WTC11 (cell line): ENCODE measurements around the gene NPDC1. TPM values are rescaled to one million over a fixed set of nuclear protein-coding genes. Genes with fewer than 3 reads are reported as not detected.
A peak's percentile ranks its signal among the peaks of the same experiment; 100 is the strongest.

Source experiments
- ATAC-seq: fragments of 200-7000 bp; cut with Tn5 transposase; 2 replicates; pipeline ENCODE4 v1.10.0; 2021; ENCODE audit warnings: mild to moderate bottlenecking, moderate library complexity
- CTCF ChIA-PET: fragments of 300-600 bp; sonication (Branson Sonifier 250); formaldehyde crosslinking; loops from one replicate; lab custom pipeline; 2021; ENCODE audit warnings: antibody characterized with exemption; lab: Charles Lee
- POLR2A ChIA-PET: fragments of 350-600 bp; sonication (Branson Sonifier 250); formaldehyde crosslinking; loops from one replicate; lab custom pipeline; 2021; ENCODE audit warnings: antibody characterized with exemption; lab: Charles Lee
- DNase-seq: peaks from one replicate; pipeline ENCODE4 v3.0.0; 2021; ENCODE audit warnings: low spot score
- H3K27ac Mint-ChIP-seq: 2 replicates; pipeline ENCODE4 v1.8.0; 2021; ENCODE audit warnings: mixed read lengths
- H3K27me3 Mint-ChIP-seq: 2 replicates; pipeline ENCODE4 v1.8.0; 2021; ENCODE audit warnings: low read depth, mild to moderate bottlenecking, moderate library complexity, mixed read lengths
- H3K36me3 Mint-ChIP-seq: 2 replicates; pipeline ENCODE4 v1.8.0; 2021; ENCODE audit warnings: mixed read lengths
- H3K4me1 Mint-ChIP-seq: 2 replicates; pipeline ENCODE4 v1.8.0; 2022; ENCODE audit warnings: mixed read lengths
- H3K4me3 Mint-ChIP-seq: 2 replicates; pipeline ENCODE4 v1.8.0; 2021; ENCODE audit warnings: mild to moderate bottlenecking, moderate library complexity, mixed read lengths
- H3K9me3 Mint-ChIP-seq: 2 replicates; pipeline ENCODE4 v1.8.0; 2021; ENCODE audit warnings: mixed read lengths
- ARID4B ChIP-seq: sonication (generic); formaldehyde crosslinking; IDR thresholded peaks from 2 replicates; pipeline ENCODE4 v1.8.0; 2023; ENCODE audit warnings: missing genetic modification reagents, mild to moderate bottlenecking, borderline replicate concordance
- E2F1 ChIP-seq: sonication (generic); formaldehyde crosslinking; IDR thresholded peaks from 2 replicates; pipeline ENCODE4 v1.8.0; 2022; ENCODE audit warnings: mild to moderate bottlenecking, missing genetic modification reagents
- HMGXB4 ChIP-seq: sonication (generic); formaldehyde crosslinking; IDR thresholded peaks from 2 replicates; pipeline ENCODE4 v1.8.1; 2023; ENCODE audit warnings: mild to moderate bottlenecking, moderate library complexity, missing genetic modification reagents
- IRF2 ChIP-seq: sonication (generic); formaldehyde crosslinking; IDR thresholded peaks from 2 replicates; pipeline ENCODE4 v1.8.0; 2022; ENCODE audit warnings: low read depth, missing genetic modification reagents, borderline replicate concordance
- OVOL2 ChIP-seq: fragments of 250-450 bp; sonication (Bioruptor Pico); IDR thresholded peaks from 2 replicates; pipeline ENCODE4 v1.9.0; 2021; ENCODE audit warnings: mild to moderate bottlenecking, borderline replicate concordance
- PRDM15 ChIP-seq: sonication (generic); formaldehyde crosslinking; IDR thresholded peaks from 2 replicates; pipeline ENCODE4 v1.8.0; 2022; ENCODE audit warnings: missing genetic modification reagents
- RELA ChIP-seq: sonication (generic); formaldehyde crosslinking; IDR thresholded peaks from 2 replicates; pipeline ENCODE4 v1.8.1; 2022; ENCODE audit warnings: missing genetic modification reagents, mild to moderate bottlenecking, borderline replicate concordance
- STAT6 ChIP-seq: sonication (generic); formaldehyde crosslinking; conservative IDR thresholded peaks from 2 replicates; pipeline ENCODE4 v1.8.1; 2023; ENCODE audit warnings: mild to moderate bottlenecking, low read depth, missing genetic modification reagents, moderate library complexity
- TCF7 ChIP-seq: sonication (generic); formaldehyde crosslinking; IDR thresholded peaks from 2 replicates; pipeline ENCODE4 v1.8.0; 2022; ENCODE audit warnings: mild to moderate bottlenecking, low read depth, missing genetic modification reagents, moderate library complexity
- USF1 ChIP-seq: sonication (generic); formaldehyde crosslinking; IDR thresholded peaks from 2 replicates; pipeline ENCODE4 v1.8.0; 2022; ENCODE audit warnings: mild to moderate bottlenecking, missing genetic modification reagents
- ZBTB43 ChIP-seq: sonication (generic); formaldehyde crosslinking; IDR thresholded peaks from 2 replicates; pipeline ENCODE4 v1.8.1; 2023; ENCODE audit warnings: mild to moderate bottlenecking, missing genetic modification reagents
- ZSCAN18 ChIP-seq: fragments of 250-450 bp; sonication (Bioruptor Pico); IDR thresholded peaks from 2 replicates; pipeline ENCODE4 v2.1.2; 2022; ENCODE audit warnings: mild to moderate bottlenecking, moderate library complexity
- total RNA-seq: library from RNA; stranded (reverse); gene quantifications from 3 replicates; pipeline ENCODE4 v1.2.3, GENCODE V29; 2021

Gene NPDC1
- total RNA-seq, 1 experiment from 2014 or later, result 64.3 TPM

GRCh38 chr9:137042751-137043727 lies 2.9 kb downstream of the NPDC1 start:
- no peaks in the 10 kb centered on the region for H3K9me3 Mint-ChIP-seq
- ChIA-PET CTCF (interaction anchor here (0.6 to 3.9 kb wide), 5 partner anchors 8 to 114 kb away, joined by 4 to 41 read pairs (median 13); no protein-coding TSS in a partner anchor), POLR2A (interaction anchor here (0.7 kb wide), 1 partner anchor 158 kb away, joined by 4 read pairs; the partner anchor contains the start of gene TPRN)
- peaks cover 5% of the 10 kb centered on the region; the same call in 1 of the 2 replicates for H3K36me3 Mint-ChIP-seq
- H3K4me3 Mint-ChIP-seq, result no peak overlapping the region
- TF ChIP-seq E2F1 (no peak), PRDM15 (peak; percentile 86)
- ATAC-seq, result no peak
- peaks cover 6% of the 10 kb centered on the region for H3K4me1 Mint-ChIP-seq
- no peak for DNase-seq
- H3K27me3 Mint-ChIP-seq, result peaks cover 24% of the 10 kb centered on the region
- H3K27ac Mint-ChIP-seq, result no peak overlapping the region

- Mint-ChIP-seq H3K4me3 (no peak overlapping the region), H3K36me3 (peaks cover 5% of the 10 kb centered on the region; the same call in 1 of the 2 replicates), H3K4me1 (peaks cover 6% of the 10 kb centered on the region), H3K9me3 (no peaks in the 10 kb centered on the region), H3K27ac (no peak overlapping the region), H3K27me3 (peaks cover 9% of the 10 kb centered on the region)
- CTCF ChIA-PET, result interaction anchor here (4.6 kb wide), 1 partner anchor 12 kb away, joined by 23 read pairs; no protein-coding TSS in a partner anchor
- POLR2A ChIA-PET, result no interaction called here
- DNase-seq (no peak), ATAC-seq (no peak)
- no peak for TF ChIP-seq OVOL2 (CRISPR knock-in tag)
- TF ChIP-seq ARID4B (CRISPR knock-in tag), result no peak
- TF ChIP-seq IRF2 (CRISPR knock-in tag), result no peak
- no peak for TF ChIP-seq ZBTB43 (CRISPR knock-in tag)
- TF ChIP-seq HMGXB4, result no peak
- TF ChIP-seq ZSCAN18 (CRISPR knock-in tag), result no peak
- TF ChIP-seq STAT6 (CRISPR knock-in tag), result no peak
- no peak for TF ChIP-seq RELA (CRISPR knock-in tag)
- no peak for TF ChIP-seq TCF7
- TF ChIP-seq USF1 (CRISPR knock-in tag), result no peak
Measured at GRCh38 chr9:137041124-137041523, 4.9 kb downstream of the NPDC1 start.
